Right ventricle myocardium superior (tissue), 1 donor: ENCODE measurements around the gene ATXN7. TPM values are rescaled to one million over a fixed set of nuclear protein-coding genes. Genes with fewer than 3 reads are reported as not detected.

Source experiments
- ATAC-seq: fragments of 200-7000 bp; cut with Tn5 transposase; one replicate; pipeline ENCODE4 v1.9.1; 2020; ENCODE audit warnings: mild to moderate bottlenecking; ENCODE audit not compliant: poor library complexity
- DNase-seq: peaks from one replicate; pipeline ENCODE4 v3.0.0-alpha.2; 2020
- intact Hi-C: fragments of 100-400 bp; cut with DNase I; formaldehyde crosslinking; loops from one replicate; pipeline ENCODE4 v1.11.2; 2022
- total RNA-seq: library from RNA; stranded (reverse); fragmentation: NEBNext Ultra II Directional; extraction: Animal tissue kit (Norgen Biotek cat#: 25700); gene quantifications from one replicate; pipeline ENCODE4 v1.2.1, GENCODE V29; 2021
- donor health status: DM: no; HTN: yes; CAD: no; lungs with severe emphysema.

Gene ATXN7
- total RNA-seq, 1 donor from 2014 or later, result 13.5 TPM

- intact Hi-C loops, result no loop called here
- no peak for ATAC-seq
- no peak for DNase-seq
Observed at GRCh38 chr3:63952248-63952594, 88.6 kb downstream of the ATXN7 start.

- ATAC-seq, result no peak
- no peak for DNase-seq
- intact Hi-C loops, result no loop called here
Observed at GRCh38 chr3:63954182-63954581, 90.5 kb downstream of the ATXN7 start.

- ATAC-seq (no peak), DNase-seq (no peak)
- intact Hi-C loops, result no loop called here
Observed at GRCh38 chr3:63955036-63955650, 91.5 kb downstream of the ATXN7 start.

GRCh38 chr3:63955830-63956545, 92.3 kb downstream of the ATXN7 start:
- DNase-seq (no peak), ATAC-seq (no peak)
- intact Hi-C loops, result no loop called here

GRCh38 chr3:63959146-63959545, 95.5 kb downstream of the ATXN7 start:
- DNase-seq, result no peak
- intact Hi-C loops, result no loop called here
- no peak for ATAC-seq

- ATAC-seq, result peak; percentile 55
- intact Hi-C loops, result no loop called here
- DNase-seq, result no peak
Observed at GRCh38 chr3:63960048-63960711, 96.5 kb downstream of the ATXN7 start.

- intact Hi-C loops, result no loop called here
- ATAC-seq (peak; percentile 50), DNase-seq (no peak)
Observed at GRCh38 chr3:63961891-63962290, 98.2 kb downstream of the ATXN7 start.

- DNase-seq (no peak), ATAC-seq (no peak)
- intact Hi-C loops, result no loop called here
Observed at GRCh38 chr3:63963496-63963895, 99.8 kb downstream of the ATXN7 start.

- intact Hi-C loops, result no loop called here
- ATAC-seq, result peak; percentile 49
- DNase-seq, result no peak
Observed at GRCh38 chr3:63964681-63965485, 101.2 kb downstream of the ATXN7 start.

GRCh38 chr3:63966007-63966406, 102.3 kb downstream of the ATXN7 start:
- DNase-seq (no peak), ATAC-seq (no peak)
- intact Hi-C loops, result no loop called here

GRCh38 chr3:63966871-63967270, 103.2 kb downstream of the ATXN7 start:
- intact Hi-C loops, result no loop called here
- DNase-seq (no peak), ATAC-seq (no peak)

GRCh38 chr3:63967675-63968611, 104.3 kb downstream of the ATXN7 start:
- intact Hi-C loops, result no loop called here
- DNase-seq, result peak; percentile 51
- peak; percentile 37 for ATAC-seq

GRCh38 chr3:63968612-63969350, 105.1 kb downstream of the ATXN7 start:
- no peak for DNase-seq
- no peak for ATAC-seq
- intact Hi-C loops, result no loop called here

- ATAC-seq, result peak; percentile 66
- intact Hi-C loops, result no loop called here
- no peak for DNase-seq
Observed at GRCh38 chr3:63969876-63970275, 106.2 kb downstream of the ATXN7 start.

GRCh38 chr3:63970631-63971475, 107.2 kb downstream of the ATXN7 start:
- DNase-seq, result no peak
- ATAC-seq, result peak; percentile 45

GRCh38 chr3:63972196-63972595, 108.5 kb downstream of the ATXN7 start:
- no peak for DNase-seq
- ATAC-seq, result no peak
- intact Hi-C loops, result no loop called here

More at GRCh38 chr3:63970631-63971475, 107.2 kb downstream of the ATXN7 start:
- intact Hi-C loops, result no loop called here

- ATAC-seq (no peak), DNase-seq (no peak)
- intact Hi-C loops, result no loop called here
Observed at GRCh38 chr3:63972987-63973386, 109.3 kb downstream of the ATXN7 start.
